GM12872 (cell line): ENCODE data around the gene CHST11.

Experiments used
- CTCF ChIP-seq: IDR thresholded peaks from 3 replicates; pipeline ENCODE4 v1.5.1; 2011; ENCODE audit warnings: low read depth, mild to moderate bottlenecking, low read length, moderate library complexity; ENCODE audit not compliant: insufficient read depth

The CHST11 gene

DNA sequence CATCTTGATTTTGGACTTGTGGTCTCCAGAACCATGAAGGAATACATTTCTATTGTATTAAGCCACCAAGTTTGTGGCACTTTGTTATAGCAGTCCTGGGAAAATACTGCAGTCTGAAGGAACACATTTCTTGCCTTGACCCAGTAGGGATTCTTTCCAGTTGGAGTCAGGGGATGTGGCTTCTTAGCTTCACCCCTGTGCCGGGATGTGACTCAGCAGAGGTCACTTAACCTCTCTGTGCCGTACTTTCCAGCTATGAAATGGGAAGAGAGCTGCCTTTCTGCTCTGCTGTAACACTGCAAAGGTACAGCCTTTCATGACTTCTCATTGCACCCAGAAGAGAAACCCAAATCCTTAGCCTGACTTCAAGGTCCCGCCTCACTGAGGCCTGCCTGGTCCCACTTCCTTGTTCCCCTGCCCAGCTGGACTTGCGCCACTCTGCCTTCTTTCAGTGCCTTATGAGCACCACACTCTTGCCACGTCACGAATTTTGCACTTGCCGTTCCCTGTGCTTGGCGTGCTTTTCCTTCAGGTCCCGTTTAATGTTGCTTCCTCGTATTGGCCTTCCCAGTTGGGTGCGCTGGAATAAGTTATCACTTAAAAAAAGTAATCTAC is 24.2 kb downstream of the CHST11 start:
- no peak for TF ChIP-seq CTCF

DNA sequence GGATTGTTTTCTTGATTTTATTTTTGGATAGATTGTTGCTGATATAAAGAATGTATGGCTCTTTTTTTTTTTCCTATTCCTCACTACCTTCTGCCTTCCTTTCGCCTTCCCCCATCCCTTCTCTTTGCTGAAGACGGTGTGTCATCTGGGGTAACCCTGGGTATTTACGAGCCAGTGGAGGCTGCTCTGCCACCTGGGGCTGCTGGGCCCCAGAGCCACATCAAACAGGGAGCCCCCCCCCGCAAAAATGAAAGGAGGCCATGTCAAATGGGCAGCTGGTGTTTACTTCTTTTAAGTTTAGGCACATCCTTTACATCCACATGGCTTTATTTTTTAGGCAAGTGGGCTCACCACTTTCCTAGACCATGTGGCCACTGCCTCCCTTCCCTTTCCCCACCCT is 25.4 kb downstream of the CHST11 start:
- no peak for TF ChIP-seq CTCF

- TF ChIP-seq CTCF = no peak
Measured at GRCh38 chr12:104482748-104483147, 26.0 kb downstream of the CHST11 start.

DNA sequence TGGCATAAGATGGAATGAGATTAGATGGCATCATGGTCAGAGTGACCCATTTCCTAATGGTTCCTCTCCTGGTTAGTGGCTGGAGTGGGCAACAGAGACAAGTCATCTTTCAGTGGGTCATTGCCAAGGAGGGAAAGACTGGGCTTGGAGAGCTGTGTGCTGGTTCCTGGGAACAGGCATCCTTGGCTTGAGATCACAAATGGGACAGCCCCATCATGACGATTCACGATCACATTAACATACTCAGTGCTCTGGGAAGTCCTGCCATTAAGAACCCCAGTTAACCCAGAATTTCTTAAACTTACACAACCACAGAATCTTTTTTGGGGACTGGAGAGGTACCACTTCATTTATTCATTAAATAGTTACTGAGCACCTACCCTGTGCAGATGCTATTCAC is 27.3 kb downstream of the CHST11 start:
- no peak for TF ChIP-seq CTCF

GRCh38 chr12:104485651-104486362 is 29.1 kb downstream of the CHST11 start:
- TF ChIP-seq CTCF = no peak

DNA sequence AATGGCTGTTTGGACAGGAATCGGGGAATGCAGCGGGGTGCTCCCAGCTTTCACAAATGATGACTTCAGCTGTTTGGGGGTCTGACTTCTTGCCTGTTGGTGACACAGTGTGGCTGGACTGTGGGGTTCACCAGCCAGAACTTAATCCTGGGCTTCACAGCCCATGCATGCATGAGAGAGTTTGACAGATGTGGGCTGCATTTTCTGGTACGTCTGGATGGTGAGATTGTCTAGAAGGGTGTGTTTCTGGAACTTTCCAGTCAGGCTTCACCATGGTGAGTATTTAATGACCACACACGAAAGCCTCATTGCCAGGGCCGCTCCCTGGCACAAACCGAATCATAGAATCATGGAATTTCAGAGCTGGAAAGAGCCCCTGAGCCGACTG is 29.6 kb downstream of the CHST11 start:
- TF ChIP-seq CTCF = no peak

DNA sequence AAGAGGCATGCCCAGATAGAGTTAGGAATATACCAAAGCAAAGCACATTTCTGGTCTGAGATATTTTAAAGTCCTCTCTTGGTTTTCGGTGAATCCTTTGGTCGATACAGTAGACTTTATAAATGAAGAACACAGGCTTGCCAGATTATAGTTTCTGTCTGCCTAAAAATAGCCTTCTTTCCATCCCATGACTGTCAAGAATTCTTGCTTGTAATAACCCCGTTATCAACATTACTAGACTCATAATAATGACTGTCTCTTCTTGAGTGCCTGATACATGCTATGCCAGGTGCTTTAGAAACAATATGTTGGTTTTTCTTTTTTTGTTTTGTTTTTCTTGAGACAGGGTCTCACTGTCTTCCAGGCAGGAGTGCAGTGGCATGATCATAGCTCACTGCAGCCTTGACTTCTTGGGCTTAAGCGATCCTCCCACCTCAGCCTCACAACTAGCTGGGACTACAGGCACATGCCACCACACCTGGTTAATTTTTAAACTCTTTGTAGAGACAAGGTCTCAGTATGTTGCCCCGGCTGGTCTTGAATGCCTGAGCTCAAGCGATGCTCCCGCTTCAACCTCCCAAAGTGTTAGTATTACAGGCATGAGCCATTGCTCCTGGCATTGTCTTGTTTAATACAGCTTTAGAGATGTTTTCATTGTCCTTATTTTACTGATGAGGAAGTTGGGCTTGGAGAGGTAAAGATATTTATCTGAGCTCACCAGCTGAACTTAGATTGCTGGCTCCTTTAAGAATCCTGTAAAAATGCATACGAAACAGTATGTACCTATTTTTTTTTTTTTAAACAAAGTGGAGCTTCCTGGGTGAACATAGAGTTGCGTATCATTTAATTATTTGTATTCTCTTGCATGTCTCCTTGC is 30.4 kb downstream of the CHST11 start:
- TF ChIP-seq CTCF = no peak
